GM19468 (cell line): ENCODE results near the gene PSAPL1.

Source experiments
- ATAC-seq: cut with Tn5 transposase; IDR thresholded peaks from one replicate; pipeline ENCODE4 v1.9.1; 2021; ENCODE audit warnings: mild to moderate bottlenecking, moderate library complexity, moderate number of reproducible peaks; ENCODE audit not compliant: unreplicated experiment; ENCODE audit errors: extremely low read depth

Gene PSAPL1

DNA sequence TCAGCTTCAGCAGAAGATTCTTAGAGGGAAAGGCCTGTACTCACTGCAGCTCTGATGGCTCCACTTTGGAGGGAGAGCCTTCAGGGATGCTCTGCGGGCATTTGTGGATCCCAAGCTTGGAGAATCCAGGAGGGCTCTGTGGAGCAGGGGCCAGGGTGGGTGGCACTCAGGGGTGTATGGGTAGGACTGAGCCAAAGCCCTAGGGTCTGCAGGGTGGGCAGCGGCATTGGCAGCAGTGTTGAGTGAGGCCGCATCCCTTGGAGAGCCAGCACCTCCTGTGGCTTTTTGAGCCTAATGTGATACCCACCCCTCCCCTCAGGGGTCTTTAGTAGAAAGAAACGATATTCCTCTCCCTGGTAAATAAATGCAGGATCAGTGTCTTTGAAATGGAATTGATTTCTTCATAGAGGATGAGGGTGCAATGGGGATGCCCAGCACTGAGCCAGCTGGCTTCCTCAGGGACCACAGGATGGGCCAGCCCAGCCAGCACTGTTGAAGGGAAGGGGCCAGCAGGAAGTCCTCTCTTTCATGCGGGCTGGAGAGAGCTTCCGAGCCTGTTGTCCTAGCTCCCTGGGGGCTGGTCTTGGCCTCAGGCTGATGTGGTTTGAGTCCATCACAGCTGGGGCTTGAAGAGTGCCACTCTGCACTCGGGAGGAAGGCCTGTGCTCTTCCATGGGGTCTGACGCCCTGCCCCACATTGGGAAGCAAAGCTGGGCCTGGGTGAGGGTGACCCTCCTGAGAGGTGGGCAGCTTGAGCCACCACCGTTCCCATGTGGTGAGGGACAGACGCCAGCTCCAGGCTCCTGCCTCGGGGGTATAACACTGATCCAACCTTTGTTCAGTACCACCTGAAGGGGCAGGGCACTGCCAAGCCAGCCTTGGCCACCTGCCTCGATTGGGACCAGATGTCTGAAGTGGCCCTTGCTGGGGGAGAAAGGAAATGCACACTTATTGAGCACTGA, 49.5 kb downstream of the PSAPL1 start:
- ATAC-seq, result no peak

DNA sequence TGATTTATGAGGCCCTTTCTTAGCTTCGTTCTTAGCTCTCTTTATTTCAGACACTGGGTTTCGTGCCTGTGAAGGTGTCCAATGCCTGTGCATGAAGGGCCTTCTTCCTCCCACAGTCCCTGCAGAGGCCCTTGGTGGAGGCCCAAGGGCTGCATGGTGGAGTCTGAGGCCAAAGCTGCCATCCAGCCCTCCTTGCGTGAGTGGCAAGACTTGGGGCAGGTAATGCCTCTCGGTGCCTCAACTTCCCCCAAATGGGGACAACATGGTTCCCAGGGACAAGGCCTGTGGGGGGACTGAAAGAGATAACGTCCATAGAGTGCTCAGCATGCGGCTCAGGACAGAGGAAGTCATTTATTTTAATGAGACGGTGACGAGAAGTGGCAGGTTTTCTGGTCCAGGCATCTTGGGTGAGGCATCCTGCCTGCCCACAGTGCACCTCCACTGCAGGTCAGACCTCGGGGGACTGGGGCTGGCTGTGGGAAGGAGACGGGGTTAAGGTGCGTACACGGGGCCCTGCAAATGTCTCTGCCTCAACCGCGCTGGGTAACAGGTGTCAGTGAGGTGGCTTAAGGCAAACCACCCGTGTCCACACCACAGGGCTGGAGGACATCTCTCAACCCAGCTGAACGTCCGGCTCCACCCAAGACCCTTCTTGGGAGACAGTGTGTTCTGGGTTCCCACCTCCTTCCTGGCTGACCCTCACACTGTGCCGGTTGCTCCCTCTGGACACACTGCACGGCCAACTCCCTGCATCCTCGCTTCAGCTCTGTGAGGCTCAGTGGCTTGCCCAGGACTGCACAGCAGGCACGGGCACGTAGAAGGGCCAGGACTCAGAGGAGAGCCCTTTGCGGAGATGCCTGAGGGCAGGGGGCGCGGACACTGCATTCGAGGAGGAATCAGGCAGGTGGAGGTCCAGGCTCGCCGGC, 50.5 kb downstream of the PSAPL1 start:
- no peak for ATAC-seq

DNA sequence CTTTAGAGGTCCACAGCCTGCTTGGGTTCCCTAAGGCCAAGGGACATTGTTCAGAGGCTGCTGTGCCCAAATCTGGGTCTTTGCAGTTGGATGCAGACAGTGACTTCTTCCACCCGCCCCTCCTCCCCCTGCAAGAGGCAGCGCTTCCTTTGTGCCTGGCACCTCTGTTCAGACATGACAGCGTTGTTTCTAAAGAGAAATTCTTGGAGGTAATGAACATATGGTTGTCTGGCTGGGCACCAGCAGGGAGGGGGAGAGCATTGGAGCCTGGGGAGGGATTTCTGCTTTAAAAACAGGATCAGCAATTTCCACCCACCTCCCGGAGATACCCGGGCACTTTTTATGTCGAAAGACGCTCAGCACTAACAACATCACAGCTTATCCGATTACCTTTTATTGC, 51.5 kb downstream of the PSAPL1 start:
- ATAC-seq, result no peak

DNA sequence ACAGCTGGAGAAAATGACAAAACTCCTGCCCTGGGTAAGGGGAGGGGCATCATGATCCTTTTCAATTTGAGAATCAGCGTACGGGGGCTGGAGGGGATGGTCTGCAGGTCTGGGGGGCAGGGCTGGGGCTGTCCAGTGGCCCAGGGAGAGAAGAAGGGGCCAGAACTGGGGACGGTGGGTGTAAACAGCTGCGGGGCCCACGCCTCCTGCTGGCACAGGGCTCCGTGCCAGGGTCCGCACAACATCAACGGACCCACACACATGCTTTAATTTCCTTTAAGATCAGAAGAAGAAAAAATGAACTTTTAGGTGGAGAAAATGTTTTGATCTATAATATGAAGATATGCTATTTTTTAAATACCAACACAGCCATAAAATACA, 52.1 kb downstream of the PSAPL1 start:
- ATAC-seq, result no peak

DNA sequence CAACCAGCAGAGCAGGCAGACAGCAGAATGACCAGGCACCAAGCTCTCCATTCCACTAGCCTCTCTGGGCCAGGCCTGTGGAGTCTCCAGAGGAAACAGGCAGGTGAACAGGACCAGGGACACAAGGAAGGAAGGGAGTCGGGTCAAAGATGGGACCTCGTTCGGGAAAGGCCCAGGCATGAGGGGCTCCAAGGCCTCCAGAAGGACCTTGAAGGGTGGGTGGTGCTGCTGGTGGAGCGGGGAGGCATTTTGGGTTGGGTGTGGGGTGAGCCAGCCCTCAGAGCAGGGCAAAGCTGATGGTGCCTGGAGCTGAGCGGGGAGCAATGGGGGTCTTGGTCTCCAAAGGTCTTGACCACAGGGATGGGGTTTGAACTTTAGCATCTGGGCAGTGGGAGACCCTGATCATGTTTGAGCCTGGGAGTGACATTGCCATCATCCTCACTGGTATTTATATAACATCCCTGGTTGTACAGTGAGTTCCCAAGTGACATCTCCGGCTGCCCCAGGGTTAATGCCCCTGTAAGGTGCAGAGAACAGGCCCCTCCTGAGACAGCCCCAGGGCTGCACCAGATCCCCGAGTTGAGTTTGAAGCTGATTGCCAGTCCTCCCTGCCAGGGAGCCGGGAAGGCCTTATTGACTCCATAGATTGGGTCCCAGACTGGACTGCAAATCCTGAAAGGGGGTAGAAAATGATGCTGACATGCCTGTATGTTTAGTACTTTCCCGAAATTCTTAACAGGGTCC, 52.7 kb downstream of the PSAPL1 start:
- ATAC-seq, result no peak

DNA sequence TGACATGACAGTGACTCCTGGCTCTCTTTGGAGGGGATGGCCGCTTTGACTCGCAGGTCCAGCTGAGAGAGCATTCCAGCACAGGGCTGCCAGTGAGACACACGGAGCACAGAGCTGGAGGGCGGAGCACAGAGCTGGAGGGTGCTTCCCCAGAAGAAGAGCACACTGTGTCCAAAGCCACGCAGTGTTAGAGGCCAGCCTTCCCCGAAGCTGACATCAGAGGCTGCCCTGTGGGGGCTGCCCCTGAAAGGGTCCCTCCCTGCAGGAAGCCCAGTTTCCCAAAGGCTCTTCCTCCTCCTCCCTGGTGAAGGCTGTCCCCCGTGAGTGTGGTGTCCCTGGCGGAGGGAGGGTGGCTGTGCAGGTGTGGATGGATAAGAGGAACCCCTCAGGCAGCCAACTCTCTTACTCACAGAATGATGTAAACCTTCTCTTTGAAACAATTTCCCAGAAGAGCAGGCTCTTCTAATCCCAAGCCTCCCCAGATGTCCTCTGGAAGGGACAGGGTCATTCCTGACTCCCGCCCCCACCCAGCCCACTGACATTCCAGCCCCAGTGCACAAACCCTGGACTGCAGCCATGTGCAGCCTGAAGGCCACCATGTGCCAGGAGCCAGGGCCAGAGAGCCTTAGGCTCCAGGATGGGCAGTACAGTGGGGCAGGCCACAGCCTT, 53.4 kb downstream of the PSAPL1 start:
- ATAC-seq, result no peak
